Sigmoid colon (tissue), 7 donors: ENCODE data around the gene SURF1. TPM values are rescaled to one million over a fixed set of nuclear protein-coding genes. Genes with fewer than 3 reads are reported as not detected.

Experiments
- DNase-seq: peaks from one replicate; pipeline ENCODE4 v3.0.0-alpha.2; 2019
- H3K27ac ChIP-seq, 4 donors: fragments of 200-600 bp; sonication (generic); one replicate each; pipeline ENCODE4 v1.5.1; 2016 to 2019; ENCODE audit warnings: mild to moderate bottlenecking in 1 of 4
- H3K27me3 ChIP-seq, 3 donors: fragments of 200-600 bp; sonication (generic); one replicate each; pipeline ENCODE4 v1.5.1; 2019; ENCODE audit warnings: mild to moderate bottlenecking in 1 of 3
- H3K36me3 ChIP-seq, 4 donors: fragments of 200-600 bp; sonication (generic); one replicate each; pipeline ENCODE4 v1.5.1; 2016 to 2019
- H3K4me1 ChIP-seq, 4 donors: fragments of 200-600 bp; sonication (generic); one replicate each; pipeline ENCODE4 v1.5.1; 2017 to 2019
- H3K4me3 ChIP-seq, 4 donors: fragments of 200-600 bp; sonication (generic); one replicate each; pipeline ENCODE4 v1.5.1; 2017 to 2019; ENCODE audit warnings: mild to moderate bottlenecking in 2 of 4, moderate library complexity in 1 of 4
- H3K9me3 ChIP-seq, 4 donors: fragments of 200-600 bp in 3 of 4; sonication (generic) in 3 of 4; one replicate each; pipeline versions ENCODE4 v1.5.1 to v1.6.1; 2013 to 2019
- EP300 ChIP-seq, 4 donors: sonication (generic); formaldehyde crosslinking; IDR thresholded peaks; one replicate each; pipeline ENCODE4 v1.6.1; 2017; ENCODE audit warnings: antibody characterized with exemption in 4 of 4
- POLR2A ChIP-seq, 2 donors: fragments of 450-650 bp; IDR thresholded peaks; one replicate each; pipeline ENCODE4 v1.6.1; 2016; ENCODE audit warnings: antibody characterized with exemption in 2 of 2, mild to moderate bottlenecking in 2 of 2, moderate library complexity in 2 of 2
- POLR2AphosphoS5 ChIP-seq, 4 donors: sonication (generic); formaldehyde crosslinking; IDR thresholded peaks; one replicate each; pipeline ENCODE4 v1.6.1; 2017; ENCODE audit warnings: antibody characterized with exemption in 4 of 4
- WGBS, 2 donors: extraction: QIAGEN DNeasy Blood & Tissue Kit; methylation state at CpG; one replicate each; pipeline ENCODE4 v1.1.7; 2013; 5-methylcytosine and 5-hydroxymethylcytosine counted together
- intact Hi-C: fragments of 100-400 bp; cut with DNase I; formaldehyde crosslinking; loops from one replicate; pipeline ENCODE4 v1.15.1; 2023
- polyA plus RNA-seq, 3 donors: library from polyadenylated mRNA; stranded (reverse); fragments of 200-250 nt; gene quantifications; one replicate each; pipeline ENCODE4 v1.2.3, GENCODE V29; 2013
- total RNA-seq, 4 donors: library from RNA; depleted of rRNA; stranded (reverse); fragments of >200 nt; gene quantifications; one replicate each; pipeline ENCODE4 v1.1.0, GENCODE V29; 2016
- TF ChIP-seq, protein P1 (sequence below), 4 experiments: fragments of 450-650 bp in 3 of 4; fragments of 200-600 bp in 1 of 4; IDR thresholded peaks; one replicate each; pipeline ENCODE4 v1.5.1; 2016 to 2019; ENCODE audit warnings: antibody characterized with exemption in 4 of 4, mild to moderate bottlenecking in 3 of 4, moderate library complexity in 2 of 4
- donor health status: healthy with polysubstance abuse.
- donor health status: Bipolar disorder and iron deficiency.
- donor health status: healthy.

Gene SURF1
- total and polyA plus RNA-seq, 7 donors = 33.8 to 98.7 (median 59.0) TPM

DNA sequence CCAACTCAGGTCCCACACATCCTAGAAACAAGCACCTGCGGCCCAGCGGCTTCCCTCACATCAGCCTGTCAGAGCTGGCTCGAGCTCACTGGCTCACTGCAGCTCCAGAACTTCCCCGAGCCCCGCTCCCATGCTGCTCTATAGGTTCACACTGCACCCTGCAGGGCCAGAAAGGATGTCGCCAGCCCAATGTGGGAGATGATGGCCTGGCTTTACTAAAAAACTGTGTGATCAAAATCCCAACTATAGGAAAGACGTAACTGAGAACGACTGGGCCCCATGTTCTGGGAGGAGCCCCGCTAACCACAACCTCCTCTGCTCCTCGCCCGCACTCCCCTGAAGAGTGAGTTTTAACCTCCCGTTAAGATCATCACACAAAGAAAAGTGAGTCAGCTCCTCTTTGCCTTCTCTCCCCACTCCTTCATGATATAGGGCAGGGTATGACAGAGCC, 15.0 kb upstream of the SURF1 start:
- DNase-seq = no peak
- Histone ChIP-seq H3K4me3 (no peak overlapping the region), H3K9me3 (no peaks in the 10 kb centered on the region), H3K4me1 (peaks cover 0 to 84% (median 78%) of the 10 kb centered on the region in 4 donors), H3K36me3 (peaks cover 7 to 40% (median 12%) of the 10 kb centered on the region in 4 donors), H3K27ac (peak overlapping the region in 1 of 4 donors; percentile 3), H3K27me3 (no peaks in the 10 kb centered on the region)
- intact Hi-C loops = no loop called here
- no peak for TF ChIP-seq POLR2A (IDR thresholded peaks at IDR 0.05)
- TF ChIP-seq, protein P1, sequence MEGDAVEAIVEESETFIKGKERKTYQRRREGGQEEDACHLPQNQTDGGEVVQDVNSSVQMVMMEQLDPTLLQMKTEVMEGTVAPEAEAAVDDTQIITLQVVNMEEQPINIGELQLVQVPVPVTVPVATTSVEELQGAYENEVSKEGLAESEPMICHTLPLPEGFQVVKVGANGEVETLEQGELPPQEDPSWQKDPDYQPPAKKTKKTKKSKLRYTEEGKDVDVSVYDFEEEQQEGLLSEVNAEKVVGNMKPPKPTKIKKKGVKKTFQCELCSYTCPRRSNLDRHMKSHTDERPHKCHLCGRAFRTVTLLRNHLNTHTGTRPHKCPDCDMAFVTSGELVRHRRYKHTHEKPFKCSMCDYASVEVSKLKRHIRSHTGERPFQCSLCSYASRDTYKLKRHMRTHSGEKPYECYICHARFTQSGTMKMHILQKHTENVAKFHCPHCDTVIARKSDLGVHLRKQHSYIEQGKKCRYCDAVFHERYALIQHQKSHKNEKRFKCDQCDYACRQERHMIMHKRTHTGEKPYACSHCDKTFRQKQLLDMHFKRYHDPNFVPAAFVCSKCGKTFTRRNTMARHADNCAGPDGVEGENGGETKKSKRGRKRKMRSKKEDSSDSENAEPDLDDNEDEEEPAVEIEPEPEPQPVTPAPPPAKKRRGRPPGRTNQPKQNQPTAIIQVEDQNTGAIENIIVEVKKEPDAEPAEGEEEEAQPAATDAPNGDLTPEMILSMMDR (IDR thresholded peaks at IDR 0.05) = no peak
- WGBS, 2 donors = 57 to 77% methylated on average over 12 of the region's 12 CpGs

- Histone ChIP-seq H3K4me3 (no peak overlapping the region), H3K27ac (no peak overlapping the region), H3K9me3 (no peaks in the 10 kb centered on the region), H3K27me3 (no peaks in the 10 kb centered on the region), H3K36me3 (peaks cover 9 to 46% (median 18%) of the 10 kb centered on the region in 4 donors), H3K4me1 (peaks cover 0 to 84% (median 77%) of the 10 kb centered on the region in 4 donors)
- TF ChIP-seq POLR2AphosphoS5 (IDR thresholded peaks at IDR 0.05) (no peak), EP300 (IDR thresholded peaks at IDR 0.05) (no peak), POLR2A (IDR thresholded peaks at IDR 0.05) (no peak)
- TF ChIP-seq, protein P1 (IDR thresholded peaks at IDR 0.05) = no peak
- 62 to 84% methylated on average over 9 of the region's 9 CpGs for WGBS, 2 donors
- DNase-seq = no peak
- intact Hi-C loops = no loop called here
Measured at GRCh38 chr9:133370685-133371084, 14.4 kb upstream of the SURF1 start.

- Histone ChIP-seq H3K4me3 (no peak overlapping the region), H3K27ac (no peak overlapping the region), H3K9me3 (no peaks in the 10 kb centered on the region), H3K27me3 (no peaks in the 10 kb centered on the region), H3K4me1 (peaks cover 0 to 81% (median 73%) of the 10 kb centered on the region in 4 donors), H3K36me3 (peaks cover 10 to 54% (median 23%) of the 10 kb centered on the region in 4 donors)
- TF ChIP-seq, protein P1 (IDR thresholded peaks at IDR 0.05) = no peak
- TF ChIP-seq POLR2A (IDR thresholded peaks at IDR 0.05) (no peak), EP300 (IDR thresholded peaks at IDR 0.05) (no peak), POLR2AphosphoS5 (IDR thresholded peaks at IDR 0.05) (no peak)
- intact Hi-C loops = no loop called here
- WGBS, 2 donors = 83 to 89% methylated on average over 7 of the region's 7 CpGs
- DNase-seq = no peak
Measured at GRCh38 chr9:133369933-133370332, 13.6 kb upstream of the SURF1 start.

- Histone ChIP-seq H3K27ac (no peak overlapping the region), H3K4me3 (no peak overlapping the region), H3K4me1 (peaks cover 0 to 76% (median 68%) of the 10 kb centered on the region in 4 donors), H3K36me3 (peaks cover 10 to 59% (median 25%) of the 10 kb centered on the region in 4 donors), H3K9me3 (no peaks in the 10 kb centered on the region), H3K27me3 (no peaks in the 10 kb centered on the region)
- WGBS, 2 donors = 86 to 88% methylated on average over 6 of the region's 6 CpGs
- intact Hi-C loops = no loop called here
- no peak for DNase-seq
- TF ChIP-seq EP300 (IDR thresholded peaks at IDR 0.05) (no peak), POLR2A (IDR thresholded peaks at IDR 0.05) (no peak)
Measured at GRCh38 chr9:133369422-133369821, 13.1 kb upstream of the SURF1 start.

DNA sequence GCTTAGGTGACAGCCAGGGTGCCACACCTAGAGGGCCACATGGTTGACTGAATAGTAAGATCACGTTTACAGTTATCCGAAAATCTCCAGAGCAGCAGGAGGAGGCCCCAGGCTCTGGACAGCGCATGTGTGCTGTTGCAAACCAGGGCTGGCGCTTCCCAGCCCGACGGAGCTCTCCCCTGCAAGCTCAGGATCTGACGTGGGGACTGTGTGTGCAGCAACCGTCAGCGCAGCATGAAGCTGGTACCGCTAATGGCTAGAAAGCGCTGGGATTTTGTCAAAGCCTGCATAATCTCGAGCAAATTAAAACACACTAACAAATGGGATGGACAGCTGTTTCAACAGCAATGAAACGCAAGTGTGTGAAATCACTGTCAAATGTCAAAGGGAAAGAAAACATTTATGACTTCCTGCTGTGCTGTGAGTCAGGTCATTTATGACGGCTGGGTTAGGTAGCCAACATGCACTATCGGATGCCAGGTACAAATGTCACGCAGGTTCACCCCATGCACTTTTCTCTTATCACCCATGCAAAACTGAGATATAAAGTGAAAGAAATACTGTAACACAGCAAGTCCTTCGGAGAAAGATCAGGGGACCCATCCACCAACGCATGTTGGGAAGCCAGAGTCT, 12.1 kb upstream of the SURF1 start:
- no peaks in the 10 kb centered on the region for H3K27me3 ChIP-seq
- H3K4me1 ChIP-seq = peaks cover 0 to 66% (median 60%) of the 10 kb centered on the region in 4 donors
- H3K9me3 ChIP-seq = no peaks in the 10 kb centered on the region
- no peak overlapping the region for H3K27ac ChIP-seq
- peaks cover 13 to 68% (median 29%) of the 10 kb centered on the region in 4 donors for H3K36me3 ChIP-seq
- TF ChIP-seq POLR2AphosphoS5 (IDR thresholded peaks at IDR 0.05) (no peak), EP300 (IDR thresholded peaks at IDR 0.05) (no peak), POLR2A (IDR thresholded peaks at IDR 0.05) (no peak)
- TF ChIP-seq, protein P1 (IDR thresholded peaks at IDR 0.05) = no peak
- no peak overlapping the region for H3K4me3 ChIP-seq
- DNase-seq = no peak
- WGBS, 2 donors = 14 to 57% methylated on average over 18 of the region's 18 CpGs
- intact Hi-C loops = no loop called here
